Esophagus muscularis mucosa (tissue), 3 donors: ENCODE results near the gene RSBN1L.

Experiments
- CTCF ChIP-seq, 3 experiments: fragments of 200-600 bp in 2 of 3; fragments of 450-650 bp in 1 of 3; sonication (generic) in 2 of 3; IDR thresholded peaks; one replicate each; pipeline ENCODE4 v1.5.1; 2017 to 2019; ENCODE audit warnings: antibody characterized with exemption in 3 of 3, mild to moderate bottlenecking in 2 of 3, moderate library complexity in 1 of 3
- POLR2A ChIP-seq: fragments of 450-650 bp; IDR thresholded peaks from one replicate; pipeline ENCODE4 v1.6.1; 2017; ENCODE audit warnings: antibody characterized with exemption, moderate library complexity, mild to moderate bottlenecking, low read depth
- POLR2AphosphoS5 ChIP-seq, 2 donors: sonication (generic); formaldehyde crosslinking; IDR thresholded peaks; one replicate each; pipeline ENCODE4 v1.6.1; 2017; ENCODE audit warnings: antibody characterized with exemption in 2 of 2

- no peak for TF ChIP-seq POLR2A
- no peak for TF ChIP-seq CTCF (IDR thresholded peaks at IDR 0.05)
- no peak for TF ChIP-seq POLR2AphosphoS5 (IDR thresholded peaks at IDR 0.05)
Observed at GRCh38 chr7:77800158-77800557, 103.9 kb downstream of the RSBN1L start.
